ENCODE measurements around the gene CENPX.

The CENPX gene

DNA sequence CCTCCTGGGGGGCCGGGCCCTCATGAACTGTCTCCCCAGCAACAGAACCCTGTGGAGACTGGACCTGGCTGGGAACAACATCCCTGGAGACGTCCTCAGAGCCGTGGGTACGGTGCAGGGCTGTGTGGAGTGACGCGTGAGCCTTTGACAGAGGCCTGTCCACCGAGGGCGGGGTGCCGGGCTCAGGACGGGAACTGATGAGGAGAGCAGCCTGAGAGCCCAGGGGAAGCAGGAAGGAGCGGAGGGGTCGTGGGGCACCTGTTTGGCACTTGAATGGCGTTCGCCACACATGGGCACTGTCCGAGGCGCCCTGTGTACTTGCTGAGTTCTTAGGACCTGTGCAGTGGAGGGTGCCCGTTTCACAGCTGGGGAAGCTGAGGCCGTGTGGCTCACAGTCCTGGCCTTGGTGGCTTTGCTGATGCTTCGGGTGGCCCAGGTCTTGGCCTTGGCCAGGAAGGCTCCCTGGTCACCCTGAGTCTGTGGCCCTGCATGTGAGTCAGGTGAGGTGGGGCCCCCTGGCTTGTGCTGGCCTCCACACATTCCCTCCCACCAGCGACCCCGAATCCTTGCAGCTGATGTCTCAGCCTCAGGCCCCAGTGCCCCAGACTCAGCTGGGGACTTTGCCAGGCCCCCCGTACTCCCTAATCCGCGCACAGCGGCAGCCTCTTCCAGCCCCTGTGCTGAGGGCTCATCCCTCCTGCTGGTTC lies 2.9 kb upstream of the CENPX start:
- H3K4me1 Mint-ChIP-seq: peaks cover 41% of the 10 kb centered on the region
- no peak for ATAC-seq
- peaks cover 36% of the 10 kb centered on the region for H3K27me3 Mint-ChIP-seq
- H3K9me3 Mint-ChIP-seq: no peaks in the 10 kb centered on the region
- no peak overlapping the region for H3K27ac Mint-ChIP-seq
- H3K4me3 Mint-ChIP-seq: no peak overlapping the region
- H3K36me3 Mint-ChIP-seq: peaks cover 12% of the 10 kb centered on the region

DNA sequence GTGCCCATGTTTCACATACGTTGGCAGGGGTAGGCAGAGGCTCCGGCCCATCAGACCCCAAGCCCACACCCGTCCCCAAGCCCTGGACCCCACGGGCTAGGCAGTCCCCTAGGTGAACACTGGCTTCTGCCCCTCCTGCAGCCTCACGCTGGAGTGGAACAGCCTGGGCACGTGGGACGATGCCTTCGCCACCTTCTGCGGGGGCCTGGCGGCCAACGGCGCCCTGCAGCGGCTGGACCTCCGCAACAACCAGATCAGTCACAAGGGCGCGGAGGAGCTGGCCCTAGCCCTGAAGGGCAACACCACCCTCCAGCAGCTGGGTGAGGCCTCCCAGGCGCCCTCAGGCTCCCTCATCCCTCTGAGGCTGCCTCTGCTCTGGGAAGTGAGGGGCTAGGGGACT lies 2.2 kb upstream of the CENPX start:
- Mint-ChIP-seq H3K4me1 (peaks cover 43% of the 10 kb centered on the region), H3K4me3 (no peak overlapping the region), H3K27me3 (peaks cover 35% of the 10 kb centered on the region), H3K27ac (no peak overlapping the region), H3K36me3 (peaks cover 12% of the 10 kb centered on the region), H3K9me3 (no peaks in the 10 kb centered on the region)
- ATAC-seq: no peak

GRCh38 chr17:82023447-82024241 lies 966 bp upstream of the CENPX start:
- peaks cover 17% of the 10 kb centered on the region for H3K36me3 Mint-ChIP-seq
- H3K9me3 Mint-ChIP-seq: no peaks in the 10 kb centered on the region
- peak; percentile 0 for ATAC-seq
- H3K4me3 Mint-ChIP-seq: peak overlapping the region; percentile 86
- H3K27ac Mint-ChIP-seq: peak overlapping the region; percentile 64
- H3K27me3 Mint-ChIP-seq: peaks cover 24% of the 10 kb centered on the region
- H3K4me1 Mint-ChIP-seq: peaks cover 35% of the 10 kb centered on the region

DNA sequence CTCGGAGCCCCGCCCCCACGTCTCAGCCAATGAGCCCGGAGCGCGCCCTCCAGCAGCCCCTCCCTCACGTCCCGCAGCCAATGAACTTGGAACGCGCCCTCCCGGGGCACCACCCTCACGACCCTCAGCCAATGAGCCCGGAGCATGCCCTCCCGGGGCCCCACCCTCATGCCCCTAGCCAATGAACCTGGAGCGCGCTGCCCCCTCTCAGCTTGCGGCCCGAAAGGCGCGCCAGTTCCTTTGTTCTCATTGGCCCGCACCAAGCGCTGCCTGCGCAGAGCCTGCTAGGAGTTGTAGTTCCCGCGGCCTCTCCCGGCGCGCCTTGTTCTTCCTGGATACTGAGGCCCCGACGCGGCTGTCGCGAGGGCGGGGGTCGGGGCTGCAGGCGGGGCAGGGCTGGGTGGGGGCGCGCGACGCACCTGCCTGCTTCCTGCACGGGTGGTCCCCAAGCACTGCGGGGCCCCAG lies 336 bp upstream of the CENPX start, which contains the start of gene LRRC45:
Gene LRRC45 (plus strand): TSS at position 325 of the 466 bp plus-strand sequence. CDS start 339 bp downstream, outside the sequence.
- ATAC-seq: peak; percentile 98
- peak within 1 kb of the TSS; percentile 86 for H3K4me3 Mint-ChIP-seq
- peak within 1 kb of the TSS; percentile 64 for H3K27ac Mint-ChIP-seq
- H3K4me1 Mint-ChIP-seq: peaks cover 35% of the 10 kb centered on the region
- H3K36me3 Mint-ChIP-seq: peaks cover 17% of the 10 kb centered on the region
- peaks cover 24% of the 10 kb centered on the region for H3K27me3 Mint-ChIP-seq
- no peaks in the 10 kb centered on the region for H3K9me3 Mint-ChIP-seq

DNA sequence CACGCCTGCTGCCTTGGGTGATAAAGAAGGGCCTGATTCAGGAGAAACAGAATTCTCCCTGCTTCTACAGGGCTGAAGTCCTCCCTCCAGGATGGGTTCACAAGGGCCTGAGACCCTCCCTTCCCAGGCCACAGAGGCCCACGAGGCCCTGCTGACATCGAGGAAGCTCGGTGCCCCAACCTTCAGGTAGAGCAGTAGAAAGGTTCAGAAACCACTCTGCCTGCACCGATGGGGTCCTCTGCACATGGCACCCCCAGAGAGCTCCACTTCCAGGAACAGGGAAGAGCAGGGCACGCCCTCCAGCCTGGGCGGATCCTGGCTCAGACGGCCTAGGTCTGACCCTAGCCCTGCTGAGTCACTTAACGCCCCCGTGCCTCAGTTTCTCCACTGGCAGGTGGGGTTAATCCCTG lies 773 bp downstream of the CENPX start:
- peak overlapping the region; percentile 64 for H3K27ac Mint-ChIP-seq
- H3K4me3 Mint-ChIP-seq: peak overlapping the region; percentile 86
- H3K9me3 Mint-ChIP-seq: no peaks in the 10 kb centered on the region
- peaks cover 7% of the 10 kb centered on the region for H3K36me3 Mint-ChIP-seq
- H3K4me1 Mint-ChIP-seq: peaks cover 35% of the 10 kb centered on the region
- H3K27me3 Mint-ChIP-seq: peaks cover 12% of the 10 kb centered on the region
- no peak for ATAC-seq

- peaks cover 8% of the 10 kb centered on the region for H3K27me3 Mint-ChIP-seq
- H3K27ac Mint-ChIP-seq: peak overlapping the region; percentile 64
- peak overlapping the region; percentile 86 for H3K4me3 Mint-ChIP-seq
- H3K4me1 Mint-ChIP-seq: peaks cover 35% of the 10 kb centered on the region
- H3K9me3 Mint-ChIP-seq: no peaks in the 10 kb centered on the region
- H3K36me3 Mint-ChIP-seq: peaks cover 5% of the 10 kb centered on the region
- no peak for ATAC-seq
Observed at GRCh38 chr17:82021107-82021899, 1.4 kb downstream of the CENPX start.

DNA sequence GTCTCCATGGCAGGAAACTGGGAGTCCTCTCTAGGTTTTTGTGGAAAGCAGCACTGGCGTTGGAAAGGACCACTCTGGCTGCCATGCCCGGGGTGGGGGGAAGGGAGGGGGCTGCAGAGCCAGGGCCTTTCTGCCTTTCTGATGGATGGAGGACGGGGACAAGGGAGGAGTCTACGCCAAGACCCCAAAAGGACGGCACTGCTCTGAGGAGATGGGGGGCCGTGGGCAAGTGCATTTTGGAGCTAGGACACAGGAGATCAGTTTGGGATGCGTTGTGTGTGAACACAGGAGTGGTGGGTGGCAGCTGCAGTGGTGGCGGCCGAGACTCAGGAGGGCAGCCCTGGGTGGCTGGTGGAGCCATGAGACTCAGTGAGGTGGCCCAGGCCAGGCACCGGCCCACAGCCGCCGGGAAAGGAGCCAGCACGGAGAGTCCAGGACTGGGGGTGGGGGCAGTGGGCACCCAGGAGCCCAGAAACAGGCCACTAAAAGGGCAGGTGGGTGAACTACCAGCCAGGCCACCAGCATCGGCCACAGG lies 2.0 kb downstream of the CENPX start:
- peaks cover 2% of the 10 kb centered on the region for H3K27me3 Mint-ChIP-seq
- ATAC-seq: no peak
- H3K4me3 Mint-ChIP-seq: no peak overlapping the region
- peaks cover 35% of the 10 kb centered on the region for H3K4me1 Mint-ChIP-seq
- peaks cover 5% of the 10 kb centered on the region for H3K36me3 Mint-ChIP-seq
- H3K9me3 Mint-ChIP-seq: no peaks in the 10 kb centered on the region
- H3K27ac Mint-ChIP-seq: no peak overlapping the region

- Mint-ChIP-seq H3K27ac (no peak overlapping the region), H3K9me3 (no peaks in the 10 kb centered on the region), H3K4me1 (peaks cover 35% of the 10 kb centered on the region), H3K27me3 (no peaks in the 10 kb centered on the region), H3K36me3 (peaks cover 5% of the 10 kb centered on the region), H3K4me3 (peak overlapping the region; percentile 26)
- no peak for ATAC-seq
Observed at GRCh38 chr17:82019690-82020571, 2.7 kb downstream of the CENPX start.

- H3K4me1 Mint-ChIP-seq: peaks cover 33% of the 10 kb centered on the region
- no peaks in the 10 kb centered on the region for H3K27me3 Mint-ChIP-seq
- no peak for ATAC-seq
- no peak overlapping the region for H3K4me3 Mint-ChIP-seq
- H3K36me3 Mint-ChIP-seq: peaks cover 5% of the 10 kb centered on the region
- no peak overlapping the region for H3K27ac Mint-ChIP-seq
- no peaks in the 10 kb centered on the region for H3K9me3 Mint-ChIP-seq
Observed at GRCh38 chr17:82018989-82019689, 3.5 kb downstream of the CENPX start.

DNA sequence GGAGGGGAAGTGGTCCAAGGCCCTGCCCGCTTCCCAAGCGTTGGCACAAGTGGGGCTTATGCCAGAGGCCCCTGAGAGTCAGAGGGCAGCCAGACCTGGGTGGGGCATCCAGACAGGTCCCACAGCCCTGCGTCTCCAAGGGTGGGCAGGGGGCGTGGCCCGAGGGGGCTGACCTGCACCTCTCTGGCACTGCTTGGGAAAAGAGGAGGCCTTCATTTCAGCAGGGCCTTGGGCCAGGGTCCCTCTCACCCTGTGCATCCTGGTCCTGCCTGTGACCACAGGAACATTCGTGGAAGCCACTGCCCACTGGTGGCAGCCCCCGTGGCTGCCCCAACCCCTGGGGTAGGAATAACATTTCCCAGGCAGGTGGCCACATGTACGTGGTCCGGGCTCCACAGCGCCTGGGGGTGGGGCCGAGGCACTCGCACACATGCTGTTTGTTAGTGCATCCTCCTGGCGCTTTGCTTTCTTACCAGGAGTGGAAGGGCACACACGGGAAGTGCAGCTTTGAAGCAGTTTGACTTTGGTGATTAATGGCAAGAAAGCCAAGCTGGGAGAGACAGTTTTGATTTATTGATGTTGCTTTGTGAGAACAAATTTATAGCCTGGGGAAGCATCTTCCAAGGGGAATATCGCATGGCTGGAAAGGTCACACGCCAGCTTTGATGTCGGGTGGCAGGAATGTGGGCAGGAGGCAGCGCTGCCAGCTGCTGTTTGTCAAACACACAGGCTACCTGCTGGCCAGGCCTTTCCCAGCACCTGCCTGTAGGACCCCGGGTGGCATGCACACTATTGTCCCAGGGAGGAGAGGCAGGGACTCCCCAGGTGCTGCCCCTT lies 4.3 kb downstream of the CENPX start:
- Mint-ChIP-seq H3K36me3 (peaks cover 5% of the 10 kb centered on the region), H3K27ac (no peak overlapping the region), H3K4me1 (peaks cover 26% of the 10 kb centered on the region), H3K27me3 (no peaks in the 10 kb centered on the region), H3K9me3 (no peaks in the 10 kb centered on the region), H3K4me3 (no peak overlapping the region)
- no peak for ATAC-seq

GRCh38 chr17:82017612-82018151 lies 5.0 kb downstream of the CENPX start:
- H3K27me3 Mint-ChIP-seq: no peaks in the 10 kb centered on the region
- H3K4me3 Mint-ChIP-seq: no peak overlapping the region
- no peak overlapping the region for H3K27ac Mint-ChIP-seq
- H3K4me1 Mint-ChIP-seq: peaks cover 26% of the 10 kb centered on the region
- no peak for ATAC-seq
- H3K9me3 Mint-ChIP-seq: no peaks in the 10 kb centered on the region
- H3K36me3 Mint-ChIP-seq: peaks cover 5% of the 10 kb centered on the region

GRCh38 chr17:82016875-82017459 lies 5.7 kb downstream of the CENPX start:
- Mint-ChIP-seq H3K27me3 (no peaks in the 10 kb centered on the region), H3K27ac (no peak overlapping the region), H3K4me1 (peaks cover 21% of the 10 kb centered on the region), H3K4me3 (no peak overlapping the region), H3K9me3 (no peaks in the 10 kb centered on the region), H3K36me3 (peaks cover 5% of the 10 kb centered on the region)
- no peak for ATAC-seq
